Activated CD8-positive, alpha-beta memory T cell treated with anti-CD3 and anti-CD28 coated beads, Interleukin-2, amount 10 ng/mL, durations not matched to agents 7 days and 5 days (primary cell): ENCODE data around the gene KRT20. TPM values are rescaled to one million over a fixed set of nuclear protein-coding genes. Genes with fewer than 3 reads are reported as not detected.

Experiments
- ATAC-seq: fragments of 150-1000 bp; cut with Tn5 transposase; one replicate; pipeline ENCODE4 v1.10.0; 2021; ENCODE audit warnings: moderate library complexity
- CTCF ChIA-PET: fragments of 350-600 bp; sonication (Branson Sonifier 250); formaldehyde crosslinking; loops from one replicate; lab custom pipeline; 2021; ENCODE audit warnings: antibody characterized with exemption; lab: Charles Lee
- DNase-seq: peaks from one replicate; pipeline ENCODE4 v3.0.0-alpha.2; 2020
- H3K27ac Mint-ChIP-seq: one replicate; pipeline ENCODE4 v1.8.0; 2021; ENCODE audit warnings: mild to moderate bottlenecking, mixed read lengths
- H3K27me3 Mint-ChIP-seq: one replicate; pipeline ENCODE4 v1.8.0; 2021; ENCODE audit warnings: mixed read lengths
- H3K36me3 Mint-ChIP-seq: one replicate; pipeline ENCODE4 v1.8.0; 2021; ENCODE audit warnings: mild to moderate bottlenecking, mixed read lengths
- H3K4me1 Mint-ChIP-seq: one replicate; pipeline ENCODE4 v1.8.0; 2021; ENCODE audit warnings: mixed read lengths
- H3K4me3 Mint-ChIP-seq: one replicate; pipeline ENCODE4 v1.8.0; 2021; ENCODE audit warnings: mild to moderate bottlenecking, moderate library complexity, mixed read lengths
- H3K9me3 Mint-ChIP-seq: one replicate; pipeline ENCODE4 v1.8.0; 2022; ENCODE audit warnings: low read depth, mixed read lengths
- total RNA-seq, 2 experiments: library from RNA; stranded (reverse); gene quantifications; one replicate each; pipeline ENCODE4 v1.2.3, GENCODE V29; 2021

The KRT20 gene
- total RNA-seq, 2 experiments from 2014 or later = not detected

DNA sequence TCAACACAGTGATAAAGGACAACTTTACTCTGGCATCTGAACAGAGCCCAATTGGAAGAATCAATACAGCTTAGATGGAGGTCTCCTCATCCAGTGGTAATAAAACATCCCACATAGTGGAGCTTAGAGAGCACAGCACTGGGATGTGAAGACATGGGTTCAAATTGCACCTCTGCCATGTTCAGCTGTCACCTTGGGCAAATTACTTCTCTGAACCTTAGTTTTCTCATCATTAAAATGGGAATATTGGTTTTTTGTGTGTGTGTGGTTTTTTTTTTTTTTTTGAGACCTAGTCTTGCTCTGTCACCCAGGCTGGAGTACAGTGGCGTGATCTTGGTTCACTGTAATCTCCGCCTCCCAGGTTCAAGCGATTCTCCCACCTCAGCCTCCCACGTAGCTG lies 49.0 kb downstream of the KRT20 start:
- CTCF ChIA-PET = interaction anchor here (0.7 to 1.3 kb wide), 2 partner anchors 20 to 172 kb away, joined by 3 to 4 read pairs; no protein-coding TSS in a partner anchor
- H3K27ac Mint-ChIP-seq = no peak overlapping the region
- H3K27me3 Mint-ChIP-seq = peaks cover 3% of the 10 kb centered on the region
- DNase-seq (no peak), ATAC-seq (no peak)
- peaks cover 9% of the 10 kb centered on the region for H3K36me3 Mint-ChIP-seq
- H3K4me1 Mint-ChIP-seq = peaks cover 9% of the 10 kb centered on the region
- no peaks in the 10 kb centered on the region for H3K9me3 Mint-ChIP-seq
- H3K4me3 Mint-ChIP-seq = no peak overlapping the region

- no peak overlapping the region for H3K4me3 Mint-ChIP-seq
- peaks cover 9% of the 10 kb centered on the region for H3K36me3 Mint-ChIP-seq
- CTCF ChIA-PET = no interaction called here
Observed at GRCh38 chr17:40833882-40834281, 51.2 kb downstream of the KRT20 start.

DNA sequence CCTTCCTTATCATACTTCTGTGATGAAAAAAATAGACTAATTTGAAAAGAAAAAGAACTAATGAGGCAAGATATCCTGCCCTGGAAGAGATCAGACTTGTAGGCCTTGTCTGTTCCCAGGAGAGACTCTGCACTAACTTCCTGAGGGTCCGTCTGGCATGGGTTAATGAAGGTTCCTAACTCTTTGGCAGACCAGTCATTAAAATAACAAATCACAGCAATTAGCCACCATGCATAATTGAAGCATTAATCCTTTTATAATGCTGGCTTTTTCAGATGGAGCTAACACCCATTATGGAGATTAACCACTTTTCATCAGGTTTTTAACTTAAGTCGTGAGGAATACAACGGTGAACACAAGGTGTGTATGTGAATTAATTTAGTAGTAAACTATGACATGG lies 52.2 kb downstream of the KRT20 start:
- no peak overlapping the region for H3K27ac Mint-ChIP-seq
- H3K4me1 Mint-ChIP-seq = peaks cover 11% of the 10 kb centered on the region
- no peak overlapping the region for H3K4me3 Mint-ChIP-seq
- CTCF ChIA-PET = interaction anchor here (1.0 to 2.3 kb wide), 4 partner anchors 14 to 830 kb away, joined by 3 to 8 read pairs (median 4); no protein-coding TSS in a partner anchor
- no peaks in the 10 kb centered on the region for H3K9me3 Mint-ChIP-seq
- H3K27me3 Mint-ChIP-seq = no peaks in the 10 kb centered on the region
- ATAC-seq (no peak), DNase-seq (no peak)
- H3K36me3 Mint-ChIP-seq = peaks cover 11% of the 10 kb centered on the region

More at GRCh38 chr17:40833882-40834281, 51.2 kb downstream of the KRT20 start:
- Mint-ChIP-seq H3K9me3 (no peaks in the 10 kb centered on the region), H3K27me3 (no peaks in the 10 kb centered on the region), H3K27ac (no peak overlapping the region), H3K4me1 (peaks cover 9% of the 10 kb centered on the region)
- DNase-seq (no peak), ATAC-seq (no peak)

- CTCF ChIA-PET = interaction anchor here (1.2 kb wide), 1 partner anchor 12 kb away, joined by 3 read pairs; no protein-coding TSS in a partner anchor
- H3K36me3 Mint-ChIP-seq = peaks cover 8% of the 10 kb centered on the region
- H3K4me3 Mint-ChIP-seq = no peak overlapping the region
- peaks cover 18% of the 10 kb centered on the region for H3K4me1 Mint-ChIP-seq
- no peaks in the 10 kb centered on the region for H3K27me3 Mint-ChIP-seq
- no peaks in the 10 kb centered on the region for H3K9me3 Mint-ChIP-seq
- no peak overlapping the region for H3K27ac Mint-ChIP-seq
- ATAC-seq = no peak
- no peak for DNase-seq
Observed at GRCh38 chr17:40830085-40830776, 54.8 kb downstream of the KRT20 start.

DNA sequence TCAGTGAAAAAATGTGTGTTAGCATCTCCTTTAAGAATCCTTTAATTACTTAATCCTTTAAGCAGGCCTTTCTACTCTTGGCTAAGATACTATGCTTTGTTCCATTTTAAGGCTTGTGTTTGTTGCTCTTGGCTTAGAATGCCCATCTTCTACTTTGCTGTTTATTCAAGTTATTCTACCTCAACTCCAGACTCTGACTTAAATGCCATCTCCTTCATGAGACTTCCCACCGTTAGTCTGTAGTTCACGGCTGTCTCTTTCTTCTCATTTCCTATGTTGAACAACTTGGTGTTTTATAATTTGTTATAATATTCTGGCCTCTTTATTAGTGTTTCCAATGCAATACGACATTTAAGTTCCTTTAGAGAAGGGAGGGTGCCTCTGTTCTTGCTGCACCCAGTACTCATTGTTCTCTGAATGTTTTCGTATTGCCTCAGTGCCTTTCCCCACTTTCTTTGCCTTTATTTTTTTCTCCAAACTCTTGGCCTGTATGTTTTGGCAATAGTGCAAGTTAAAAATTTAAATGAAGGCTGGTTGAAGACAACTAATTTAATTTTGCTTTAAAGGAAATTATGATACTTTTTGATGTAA lies 56.5 kb downstream of the KRT20 start:
- Mint-ChIP-seq H3K36me3 (peaks cover 3% of the 10 kb centered on the region), H3K9me3 (no peaks in the 10 kb centered on the region)

DNA sequence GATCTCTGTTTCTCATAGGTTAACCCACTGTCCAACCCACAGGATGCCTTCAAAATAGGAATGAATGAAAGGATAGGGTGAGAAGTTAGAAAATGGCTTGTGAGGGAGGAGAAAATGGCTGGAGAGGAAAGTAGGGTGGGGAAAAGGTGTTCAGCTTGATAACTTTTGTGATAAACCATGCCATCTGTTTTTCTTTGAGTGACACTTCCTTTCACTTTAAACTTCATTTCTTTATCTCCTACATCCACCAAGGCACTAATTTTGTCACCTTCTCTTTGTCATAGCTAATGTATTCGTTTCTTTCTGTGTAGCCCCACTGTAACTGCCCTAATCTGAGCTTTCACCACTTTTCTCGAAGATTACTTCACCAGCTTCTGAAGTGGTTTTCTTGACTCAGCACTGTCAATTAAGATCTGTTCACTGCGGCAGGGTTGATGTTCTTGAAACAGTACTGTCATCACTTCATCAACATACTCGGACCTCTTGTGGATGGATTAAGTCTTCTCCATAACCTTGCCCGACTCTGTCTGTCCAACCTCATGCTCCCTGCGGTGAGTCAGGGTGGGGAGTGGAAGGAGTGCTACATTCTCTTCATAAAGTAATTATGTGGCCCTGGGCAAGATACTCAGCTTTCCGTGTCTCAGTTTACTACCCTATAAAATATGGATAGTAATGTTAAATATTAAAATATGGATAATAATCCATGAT lies 57.1 kb downstream of the KRT20 start:
- peaks cover 20% of the 10 kb centered on the region for H3K4me1 Mint-ChIP-seq
- ATAC-seq (peak; percentile 47), DNase-seq (no peak)
- CTCF ChIA-PET = interaction anchor here (0.8 kb wide), 1 partner anchor 835 kb away, joined by 3 read pairs; no protein-coding TSS in a partner anchor
- no peaks in the 10 kb centered on the region for H3K9me3 Mint-ChIP-seq
- H3K27me3 Mint-ChIP-seq = no peaks in the 10 kb centered on the region
- H3K4me3 Mint-ChIP-seq = peak overlapping the region; percentile 4
- H3K36me3 Mint-ChIP-seq = peaks cover 2% of the 10 kb centered on the region
- peak overlapping the region; percentile 43 for H3K27ac Mint-ChIP-seq

More for the DNA sequence above, 56.5 kb downstream of the KRT20 start:
- CTCF ChIA-PET = no interaction called here
- Mint-ChIP-seq H3K4me3 (no peak overlapping the region), H3K27ac (no peak overlapping the region), H3K27me3 (no peaks in the 10 kb centered on the region), H3K4me1 (peaks cover 25% of the 10 kb centered on the region)
- ATAC-seq (no peak), DNase-seq (no peak)

Other genes starting within 250 kb of the KRT20 start
- gene SMARCE1, start 237.4 kb downstream of the KRT20 start, total RNA-seq = 100 to 1,000 TPM in 1 of 2 experiments, 10 to 100 TPM in 1; 90.7 to 110 TPM
- gene KRT222, start 220.1 kb downstream of the KRT20 start, total RNA-seq = not detected
- gene KRT24, start 181.5 kb downstream of the KRT20 start, total RNA-seq = not detected
- not detected for gene KRT25, start 129.9 kb downstream of the KRT20 start, total RNA-seq
- not detected for gene KRT26, start 113.0 kb downstream of the KRT20 start, total RNA-seq
- not detected for gene KRT27, start 102.7 kb downstream of the KRT20 start, total RNA-seq
- gene KRT28, start 85.3 kb downstream of the KRT20 start, total RNA-seq = not detected
- gene KRT10, start 62.6 kb downstream of the KRT20 start, total RNA-seq = 10 to 100 TPM; 19.2 to 33.7 TPM
- not detected for gene KRT12, start 18.0 kb downstream of the KRT20 start, total RNA-seq
- gene KRT23, start 52.4 kb upstream of the KRT20 start, total RNA-seq = not detected
- gene KRT39, start 81.7 kb upstream of the KRT20 start, total RNA-seq = not detected
- not detected for gene KRT40, start 99.1 kb upstream of the KRT20 start, total RNA-seq
- gene KRTAP3-3, start 108.9 kb upstream of the KRT20 start, total RNA-seq = not detected
- gene KRTAP3-2, start 114.7 kb upstream of the KRT20 start, total RNA-seq = not detected
- gene KRTAP3-1, start 123.9 kb upstream of the KRT20 start, total RNA-seq = not detected
- not detected for gene KRTAP1-5, start 142.0 kb upstream of the KRT20 start, total RNA-seq
- gene KRTAP1-4, start 145.0 kb upstream of the KRT20 start, total RNA-seq = not detected
- gene KRTAP1-3, start 149.6 kb upstream of the KRT20 start, total RNA-seq = not detected
- gene KRTAP1-1, start 156.2 kb upstream of the KRT20 start, total RNA-seq = not detected
- not detected for gene KRTAP2-1, start 162.1 kb upstream of the KRT20 start, total RNA-seq
- gene KRTAP2-2, start 170.0 kb upstream of the KRT20 start, total RNA-seq = not detected
- gene KRTAP2-3, start 174.9 kb upstream of the KRT20 start, total RNA-seq = not detected
- gene KRTAP2-4, start 180.6 kb upstream of the KRT20 start, total RNA-seq = not detected
- not detected for gene KRTAP4-7, start 198.9 kb upstream of the KRT20 start, total RNA-seq
- not detected for gene KRTAP4-8, start 212.9 kb upstream of the KRT20 start, total RNA-seq
- not detected for gene KRTAP4-16, start 217.0 kb upstream of the KRT20 start, total RNA-seq
- gene KRTAP4-9, start 220.1 kb upstream of the KRT20 start, total RNA-seq = not detected
- not detected for gene KRTAP4-11, start 233.1 kb upstream of the KRT20 start, total RNA-seq
- gene KRTAP4-12, start 238.9 kb upstream of the KRT20 start, total RNA-seq = not detected